Calu3 (cell line): Measurements from ENCODE around the gene LINC00237. TPM values are rescaled to one million over a fixed set of nuclear protein-coding genes. Genes with fewer than 3 reads are reported as not detected.

Experiments
- BruUV-seq: library from RNA; stranded (reverse); fragments of 400-500 nt; replicated peaks from 2 replicates; lab custom pipeline; 2021; lab: Mats Ljungman, UMichigan
- CTCF ChIA-PET: fragments of 300-600 bp; sonication (Branson Sonifier 250); formaldehyde crosslinking; loops from one replicate; lab custom pipeline; 2022; ENCODE audit warnings: antibody characterized with exemption; lab: Charles Lee
- DNase-seq: peaks from one replicate; pipeline ENCODE4 v3.0.0; 2022
- H3K27ac Mint-ChIP-seq: one replicate; pipeline ENCODE4 v1.8.0; 2022; ENCODE audit warnings: mixed read lengths; ENCODE audit not compliant: unreplicated experiment
- H3K27me3 Mint-ChIP-seq: one replicate; pipeline ENCODE4 v1.8.0; 2022; ENCODE audit warnings: mixed read lengths; ENCODE audit not compliant: unreplicated experiment
- H3K36me3 Mint-ChIP-seq: one replicate; pipeline ENCODE4 v1.8.0; 2022; ENCODE audit warnings: mild to moderate bottlenecking, moderate library complexity, mixed read lengths; ENCODE audit not compliant: insufficient read depth, unreplicated experiment
- H3K4me1 Mint-ChIP-seq: one replicate; pipeline ENCODE4 v1.8.0; 2022; ENCODE audit warnings: mild to moderate bottlenecking, low read depth, mixed read lengths; ENCODE audit not compliant: unreplicated experiment
- H3K4me3 Mint-ChIP-seq: one replicate; pipeline ENCODE4 v1.8.0; 2022; ENCODE audit warnings: mild to moderate bottlenecking, low read depth, moderate library complexity, mixed read lengths; ENCODE audit not compliant: unreplicated experiment
- H3K9me3 Mint-ChIP-seq: one replicate; pipeline ENCODE4 v1.8.0; 2022; ENCODE audit warnings: low read depth, mixed read lengths; ENCODE audit not compliant: unreplicated experiment
- CTCF ChIP-seq: fragments of 200-600 bp; IDR thresholded peaks from one replicate; pipeline ENCODE4 v1.8.0; 2022; ENCODE audit warnings: antibody characterized with exemption; ENCODE audit not compliant: unreplicated experiment
- intact Hi-C: fragments of 100-400 bp; cut with micrococcal nuclease; formaldehyde crosslinking; loops from one replicate; pipeline ENCODE4 v1.10.0; 2022; ENCODE audit not compliant: unreplicated experiment
- total RNA-seq: library from RNA; stranded (reverse); gene quantifications from 2 replicates; pipeline ENCODE4 v1.2.3, GENCODE V29; 2022

Gene LINC00237
- total RNA-seq, 1 experiment from 2014 or later = not detected

GRCh38 chr20:21149344-21149743 lies 43.2 kb upstream of the LINC00237 start:
- CTCF ChIA-PET = no interaction called here

GRCh38 chr20:21147593-21147992 lies 41.4 kb upstream of the LINC00237 start:
- BruUV-seq = no TSS peak
- intact Hi-C loops = no loop called here
- TF ChIP-seq CTCF = no peak
- H3K27me3 Mint-ChIP-seq = no peaks in the 10 kb centered on the region
- H3K4me3 Mint-ChIP-seq = no peak overlapping the region
- H3K4me1 Mint-ChIP-seq = no peaks in the 10 kb centered on the region
- no peak overlapping the region for H3K27ac Mint-ChIP-seq
- H3K36me3 Mint-ChIP-seq = no peaks in the 10 kb centered on the region
- no peak for DNase-seq
- CTCF ChIA-PET = no interaction called here
- no peaks in the 10 kb centered on the region for H3K9me3 Mint-ChIP-seq

More at GRCh38 chr20:21149344-21149743, 43.2 kb upstream of the LINC00237 start:
- H3K27me3 Mint-ChIP-seq = no peaks in the 10 kb centered on the region
- H3K4me1 Mint-ChIP-seq = no peaks in the 10 kb centered on the region
- BruUV-seq = no TSS peak
- TF ChIP-seq CTCF = no peak
- no peaks in the 10 kb centered on the region for H3K9me3 Mint-ChIP-seq
- DNase-seq = no peak
- H3K4me3 Mint-ChIP-seq = no peak overlapping the region
- no peaks in the 10 kb centered on the region for H3K36me3 Mint-ChIP-seq
- intact Hi-C loops = no loop called here
- H3K27ac Mint-ChIP-seq = no peak overlapping the region

GRCh38 chr20:21146215-21146614 lies 40.1 kb upstream of the LINC00237 start:
- CTCF ChIA-PET = no interaction called here
- Mint-ChIP-seq H3K4me1 (no peaks in the 10 kb centered on the region), H3K9me3 (no peaks in the 10 kb centered on the region), H3K4me3 (no peak overlapping the region), H3K27ac (no peak overlapping the region), H3K27me3 (no peaks in the 10 kb centered on the region), H3K36me3 (no peaks in the 10 kb centered on the region)
- TF ChIP-seq CTCF = no peak
- BruUV-seq = no TSS peak
- intact Hi-C loops = no loop called here
- no peak for DNase-seq

GRCh38 chr20:21145424-21145823 lies 39.3 kb upstream of the LINC00237 start:
- no peaks in the 10 kb centered on the region for H3K36me3 Mint-ChIP-seq
- no peaks in the 10 kb centered on the region for H3K9me3 Mint-ChIP-seq
- H3K4me1 Mint-ChIP-seq = no peaks in the 10 kb centered on the region
- H3K4me3 Mint-ChIP-seq = no peak overlapping the region
- intact Hi-C loops = no loop called here
- CTCF ChIA-PET = no interaction called here
- DNase-seq = no peak
- no peak overlapping the region for H3K27ac Mint-ChIP-seq
- TF ChIP-seq CTCF = no peak
- no TSS peak for BruUV-seq
- H3K27me3 Mint-ChIP-seq = no peaks in the 10 kb centered on the region
